H54 (cell line): ENCODE measurements around the gene CPSF3.

Experiments
- DNase-seq: peaks from one replicate; pipeline ENCODE4 v3.0.0; 2011; ENCODE audit warnings: low spot score, mixed read lengths; ENCODE audit not compliant: insufficient read length
- FAIRE-seq: peaks from 3 replicates; lab custom pipeline; 2011; peaks lifted over from hg19 to GRCh38; lab: Jason Lieb, UNC
- POLR2A ChIP-seq: IDR thresholded peaks from 2 replicates; pipeline ENCODE4 v1.6.1; 2011; ENCODE audit warnings: low read depth, mild to moderate bottlenecking, low read length

Gene CPSF3

GRCh38 chr2:9401646-9402371 is 21.6 kb upstream of the CPSF3 start:
- TF ChIP-seq POLR2A = no peak
- no peak for FAIRE-seq
- DNase-seq = no peak

GRCh38 chr2:9403924-9404323 is 19.5 kb upstream of the CPSF3 start:
- DNase-seq (no peak), FAIRE-seq (no peak)
- no peak for TF ChIP-seq POLR2A

- TF ChIP-seq POLR2A = no peak
- FAIRE-seq = no peak
- no peak for DNase-seq
Observed at GRCh38 chr2:9404451-9404850, 19.0 kb upstream of the CPSF3 start.

GRCh38 chr2:9405636-9406035 is 17.8 kb upstream of the CPSF3 start:
- FAIRE-seq (no peak), DNase-seq (no peak)
- TF ChIP-seq POLR2A = no peak

- DNase-seq = no peak
- FAIRE-seq = no peak
- no peak for TF ChIP-seq POLR2A
Observed at GRCh38 chr2:9406529-9407362, 16.7 kb upstream of the CPSF3 start.

GRCh38 chr2:9407363-9407811 is 16.1 kb upstream of the CPSF3 start:
- no peak for TF ChIP-seq POLR2A
- FAIRE-seq = no peak

GRCh38 chr2:9408641-9409151 is 14.8 kb upstream of the CPSF3 start:
- FAIRE-seq = no peak
- TF ChIP-seq POLR2A = no peak
- no peak for DNase-seq

More at GRCh38 chr2:9407363-9407811, 16.1 kb upstream of the CPSF3 start:
- no peak for DNase-seq

- DNase-seq = no peak
- no peak for TF ChIP-seq POLR2A
- FAIRE-seq = no peak
Observed at GRCh38 chr2:9410108-9410507, 13.3 kb upstream of the CPSF3 start.

- no peak for TF ChIP-seq POLR2A
- DNase-seq (no peak), FAIRE-seq (no peak)
Observed at GRCh38 chr2:9412781-9413180, 10.7 kb upstream of the CPSF3 start.

GRCh38 chr2:9415516-9416169 is 7.8 kb upstream of the CPSF3 start:
- FAIRE-seq = no peak
- no peak for TF ChIP-seq POLR2A
- DNase-seq = no peak

GRCh38 chr2:9416267-9416961 is 7.0 kb upstream of the CPSF3 start:
- FAIRE-seq (no peak), DNase-seq (no peak)
- TF ChIP-seq POLR2A = no peak

- no peak for TF ChIP-seq POLR2A
- DNase-seq (no peak), FAIRE-seq (no peak)
Observed at GRCh38 chr2:9416962-9417316, 6.5 kb upstream of the CPSF3 start.

- FAIRE-seq (no peak), DNase-seq (no peak)
- TF ChIP-seq POLR2A = no peak
Observed at GRCh38 chr2:9417725-9418124, 5.7 kb upstream of the CPSF3 start.
